Inflammatory macrophage treated with lipopolysaccharide for 4 hours (primary cell): Measurements from ENCODE around the gene PSMB7.

Experiments
- DNase-seq: peaks from one replicate; pipeline ENCODE4 v3.0.0-alpha.2; 2020

Gene PSMB7

GRCh38 chr9:124321416-124321815 is 93.8 kb downstream of the PSMB7 start:
- no peak for DNase-seq

GRCh38 chr9:124320062-124320973 is 94.9 kb downstream of the PSMB7 start:
- peak; percentile 41 for DNase-seq

DNA sequence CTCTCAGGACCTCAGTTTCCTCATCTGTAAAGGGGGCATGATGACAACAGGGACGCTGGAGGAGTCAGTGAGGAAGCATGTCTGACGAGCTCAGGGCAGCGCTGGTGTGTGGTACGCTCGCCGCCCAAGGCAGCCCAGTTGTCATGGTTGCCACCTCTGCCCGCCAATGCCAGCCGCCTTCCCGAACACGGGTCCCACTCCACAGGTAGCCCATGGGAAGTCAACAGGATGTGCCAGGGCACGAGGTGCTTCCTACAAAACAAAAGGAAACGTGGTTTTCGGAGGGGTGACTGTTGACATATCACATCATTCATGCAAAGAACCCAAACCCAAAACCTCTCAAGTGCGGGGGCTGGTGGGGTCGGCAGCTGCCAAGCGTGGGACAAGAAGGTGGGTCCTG is 99.4 kb downstream of the PSMB7 start:
- DNase-seq, result no peak

DNA sequence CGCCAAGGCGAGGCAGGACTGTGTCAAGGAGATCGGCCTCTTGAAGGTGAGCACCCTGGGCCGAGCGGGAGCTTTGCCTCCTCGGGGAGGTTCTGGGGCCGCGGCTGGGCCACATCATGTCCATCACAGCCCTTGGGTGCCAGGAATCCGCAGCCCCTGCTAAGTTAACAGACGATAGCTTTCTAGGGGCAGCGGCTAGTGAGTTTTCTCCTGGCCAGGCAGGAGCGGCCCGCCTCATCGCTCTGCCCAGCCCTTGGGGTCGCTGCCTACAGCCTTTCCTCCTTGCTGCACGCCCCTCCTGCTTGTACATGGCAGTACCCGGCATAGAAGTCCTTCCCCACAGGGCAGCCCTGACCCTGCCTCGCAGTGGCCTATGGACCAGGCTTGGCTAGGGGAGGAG is 101.3 kb downstream of the PSMB7 start:
- no peak for DNase-seq

DNA sequence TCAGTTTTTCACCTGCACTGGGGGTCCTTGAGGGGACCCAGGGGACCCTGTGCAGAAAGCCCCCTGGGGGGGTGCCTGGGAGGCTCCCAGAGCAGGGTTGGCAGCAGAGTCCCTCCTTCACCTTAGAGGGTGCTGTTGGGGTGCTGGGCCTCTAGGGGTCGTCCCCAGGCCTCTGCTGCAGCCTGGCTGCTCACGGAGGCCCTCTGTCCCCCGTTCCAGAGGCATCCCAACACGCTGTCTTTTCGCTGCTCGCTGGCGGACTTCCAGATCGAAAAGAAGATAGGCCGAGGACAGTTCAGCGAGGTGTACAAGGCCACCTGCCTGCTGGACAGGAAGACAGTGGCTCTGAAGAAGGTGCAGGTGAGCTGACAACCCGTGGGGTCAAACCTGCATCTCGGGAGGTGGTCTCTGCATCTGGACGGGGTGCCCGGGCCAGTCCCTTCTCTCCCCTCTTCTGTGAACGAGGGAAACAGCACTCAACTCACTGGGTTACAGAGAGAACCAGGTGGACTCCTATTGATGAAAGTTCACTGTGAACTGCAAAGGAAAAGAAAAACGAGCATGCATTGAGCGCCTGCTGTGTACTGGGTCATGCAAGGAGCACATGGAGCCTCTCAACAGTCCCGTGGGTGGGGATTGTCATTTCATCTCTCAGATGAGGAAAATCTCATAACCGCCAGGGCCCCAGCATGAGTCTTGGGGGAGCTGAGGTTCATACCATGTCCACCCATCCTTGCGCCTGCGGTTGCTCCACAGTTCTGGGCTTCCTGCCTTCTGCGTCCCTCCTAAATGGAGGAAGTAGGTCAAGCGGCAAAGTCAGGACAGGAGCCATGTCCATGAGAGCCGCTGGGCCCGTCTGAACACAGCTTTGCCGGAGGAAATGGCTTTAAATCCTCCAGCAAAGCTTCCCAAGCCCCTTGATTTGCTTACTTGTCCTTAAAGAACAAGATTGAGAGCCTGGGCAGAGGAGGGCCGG is 102.7 kb downstream of the PSMB7 start:
- no peak for DNase-seq

DNA sequence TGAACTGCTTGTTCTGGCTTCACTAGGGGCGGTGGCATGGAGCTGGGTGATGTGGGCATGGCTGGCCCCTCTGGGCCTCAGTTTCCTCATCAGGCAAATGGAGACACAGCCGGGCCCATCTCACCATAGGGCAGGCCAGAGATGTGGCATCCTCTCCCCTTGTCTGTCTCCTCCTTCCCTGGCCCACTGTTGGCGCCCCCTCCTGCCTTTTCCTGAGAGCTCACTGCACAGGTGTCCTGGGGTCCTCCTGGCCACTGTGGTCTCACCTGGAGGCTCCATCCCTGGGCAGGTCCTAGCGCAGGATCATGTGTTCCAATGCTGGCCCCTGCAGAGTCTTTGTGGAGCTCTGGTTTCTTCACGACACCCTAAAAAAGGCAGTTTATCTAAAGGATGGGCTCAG is 104.0 kb downstream of the PSMB7 start:
- DNase-seq, result no peak

DNA sequence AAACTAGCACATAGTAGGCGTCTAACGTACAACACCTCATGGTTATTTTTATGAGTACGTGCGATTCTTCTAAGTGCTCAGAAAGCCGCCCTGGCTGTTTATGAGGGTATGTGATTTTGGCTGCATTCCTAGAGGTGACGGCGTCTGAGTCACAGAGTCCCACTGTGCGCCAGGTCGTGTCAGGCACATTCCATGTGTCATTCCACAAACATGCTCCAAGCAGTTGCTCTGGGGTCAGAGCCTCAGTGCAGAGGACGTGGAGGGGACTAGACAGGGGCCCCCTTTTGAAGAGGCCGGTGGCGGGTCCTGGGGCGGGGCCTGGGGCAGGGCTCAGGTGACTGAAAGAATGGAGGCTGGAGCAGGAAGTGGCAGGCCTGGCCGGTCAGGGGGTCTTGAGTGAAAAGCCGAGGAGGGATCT is 105.6 kb downstream of the PSMB7 start:
- DNase-seq, result no peak

- no peak for DNase-seq
Observed at GRCh38 chr9:124308606-124309491, 106.4 kb downstream of the PSMB7 start.

GRCh38 chr9:124307379-124308030 is 107.7 kb downstream of the PSMB7 start:
- DNase-seq, result no peak

- peak; percentile 79 for DNase-seq
Observed at GRCh38 chr9:124306098-124306735, 109.0 kb downstream of the PSMB7 start.

DNA sequence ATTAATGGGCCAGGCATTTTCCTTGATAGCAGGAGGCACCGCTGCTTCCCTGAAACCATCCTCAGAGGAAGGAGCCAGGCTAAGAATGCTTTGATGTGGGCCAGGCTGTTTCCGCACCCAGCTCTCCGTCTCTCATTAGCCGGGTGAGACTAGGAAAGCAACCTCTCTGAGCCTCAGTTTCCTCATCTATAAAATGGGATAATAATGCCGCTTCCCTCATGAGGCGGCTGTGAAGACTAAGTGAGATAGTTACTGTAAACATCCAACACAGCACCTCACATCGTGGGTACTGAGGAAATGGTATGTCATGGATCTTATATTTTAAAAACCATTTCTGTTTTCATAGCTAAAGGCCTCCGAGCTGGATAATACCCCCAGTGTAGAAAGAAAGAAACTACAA is 111.0 kb downstream of the PSMB7 start:
- DNase-seq, result no peak

DNA sequence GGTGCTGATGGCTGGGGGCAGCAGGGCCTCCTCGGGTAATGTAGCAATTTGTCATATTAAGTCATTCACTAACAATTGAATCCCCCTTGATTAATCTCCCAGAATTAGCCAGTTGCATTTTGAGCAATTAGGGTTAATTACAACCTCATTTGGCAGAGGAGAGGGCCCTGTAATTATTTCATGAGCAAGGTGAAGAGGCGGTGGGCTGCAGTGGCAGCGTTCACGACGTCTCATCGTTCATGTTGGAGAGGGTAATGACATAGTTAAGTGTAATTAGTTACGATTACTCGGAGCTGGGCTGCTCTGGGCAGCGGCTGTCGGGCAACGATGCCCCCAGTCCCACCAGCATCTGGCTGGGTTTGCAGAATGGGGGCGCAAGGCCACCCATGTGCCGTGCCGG is 111.5 kb downstream of the PSMB7 start:
- DNase-seq, result no peak
